Erythroblast (primary cell): ENCODE results near the gene ACBD3.

Experiments used
- GATA1 ChIP-seq: IDR thresholded peaks from 2 replicates; pipeline ENCODE4 v1.6.1; 2011; ENCODE audit warnings: low read depth, mild to moderate bottlenecking, control low read depth, low read length, moderate library complexity
- POLR2A ChIP-seq: IDR thresholded peaks from 2 replicates; pipeline ENCODE4 v1.6.1; 2011; ENCODE audit warnings: mild to moderate bottlenecking, low read length

DNA sequence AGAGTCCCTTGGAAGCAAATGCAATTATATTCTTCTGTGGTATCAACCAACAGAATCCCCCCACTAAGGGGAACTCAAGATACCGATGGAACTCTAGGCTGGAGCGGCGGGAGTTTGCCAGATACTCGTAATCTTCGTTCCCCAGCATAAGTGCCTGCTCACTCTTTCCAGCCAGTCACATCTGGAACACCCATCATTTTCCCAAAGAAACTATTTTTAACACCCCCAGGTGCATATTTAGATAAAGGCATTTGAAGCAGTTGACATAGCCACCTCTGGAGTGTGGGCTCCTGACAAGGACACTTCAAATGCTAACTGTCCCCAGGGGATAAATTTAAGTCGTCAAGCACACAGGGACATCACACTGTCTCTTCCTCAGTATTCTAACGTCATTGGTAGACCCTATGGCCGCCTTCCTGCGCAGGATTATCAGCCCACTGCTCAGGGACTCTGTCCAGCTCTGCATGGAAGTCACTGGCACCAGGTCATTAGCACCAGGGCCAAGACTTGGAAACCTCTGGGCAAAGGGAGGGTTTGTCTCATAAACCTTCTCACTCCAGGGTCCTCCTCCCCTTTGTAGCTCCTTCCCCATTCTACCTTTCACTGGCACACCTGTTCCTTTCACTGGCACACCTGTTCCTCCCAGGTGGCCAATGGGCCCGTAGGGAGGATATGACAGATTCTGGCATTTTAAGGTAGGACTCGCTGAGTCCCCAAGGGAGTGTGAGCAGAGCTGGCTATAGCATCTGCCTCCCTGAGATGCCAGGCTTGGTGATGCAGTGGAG, 75.3 kb downstream of the ACBD3 start:
- no peak for TF ChIP-seq POLR2A
- no peak for TF ChIP-seq GATA1
